Measurements from ENCODE around the gene PPP1CB.

The PPP1CB gene

GRCh38 chr2:28745876-28746275 lies 5.8 kb upstream of the PPP1CB start:
- no peak for DNase-seq

GRCh38 chr2:28746429-28747111 lies 5.1 kb upstream of the PPP1CB start:
- DNase-seq: no peak

- no peak for DNase-seq
Observed at GRCh38 chr2:28747714-28748113, 3.9 kb upstream of the PPP1CB start.

GRCh38 chr2:28748176-28748575 lies 3.5 kb upstream of the PPP1CB start:
- DNase-seq: no peak

GRCh38 chr2:28748941-28749340 lies 2.7 kb upstream of the PPP1CB start:
- DNase-seq: no peak

- no peak for DNase-seq
Observed at GRCh38 chr2:28749526-28749925, 2.1 kb upstream of the PPP1CB start.

- no peak for DNase-seq
Observed at GRCh38 chr2:28750316-28751251, 1.0 kb upstream of the PPP1CB start.

- DNase-seq: no peak
Observed at GRCh38 chr2:28751956-28752630, 463 bp downstream of the PPP1CB start.

- DNase-seq: no peak
Observed at GRCh38 chr2:28752631-28753376, 1.2 kb downstream of the PPP1CB start.

- no peak for DNase-seq
Observed at GRCh38 chr2:28754321-28754720, 2.7 kb downstream of the PPP1CB start.

GRCh38 chr2:28755421-28755820 lies 3.8 kb downstream of the PPP1CB start:
- no peak for DNase-seq

GRCh38 chr2:28758459-28758858 lies 6.8 kb downstream of the PPP1CB start:
- DNase-seq: no peak

- no peak for DNase-seq
Observed at GRCh38 chr2:28761420-28761819, 9.8 kb downstream of the PPP1CB start.

GRCh38 chr2:28764909-28765711 lies 13.5 kb downstream of the PPP1CB start:
- no peak for DNase-seq

GRCh38 chr2:28766070-28766469 lies 14.4 kb downstream of the PPP1CB start:
- no peak for DNase-seq

GRCh38 chr2:28767337-28767736 lies 15.7 kb downstream of the PPP1CB start:
- DNase-seq: no peak

GRCh38 chr2:28768422-28768821 lies 16.8 kb downstream of the PPP1CB start:
- no peak for DNase-seq

GRCh38 chr2:28768952-28769351 lies 17.3 kb downstream of the PPP1CB start:
- no peak for DNase-seq

GRCh38 chr2:28772351-28772750 lies 20.7 kb downstream of the PPP1CB start:
- DNase-seq: no peak

- DNase-seq: no peak
Observed at GRCh38 chr2:28776471-28776870, 24.8 kb downstream of the PPP1CB start.

- no peak for DNase-seq
Observed at GRCh38 chr2:28778392-28778791, 26.8 kb downstream of the PPP1CB start.

- DNase-seq: no peak
Observed at GRCh38 chr2:28779001-28779400, 27.4 kb downstream of the PPP1CB start.

Measured in DMS 273 treated with DMSO at 0.1 percent for 48 hours (cell line).